Measurements from ENCODE around the gene TEPSIN.
A peak's percentile ranks its signal among the peaks of the same experiment; 100 is the strongest.

The TEPSIN gene

DNA sequence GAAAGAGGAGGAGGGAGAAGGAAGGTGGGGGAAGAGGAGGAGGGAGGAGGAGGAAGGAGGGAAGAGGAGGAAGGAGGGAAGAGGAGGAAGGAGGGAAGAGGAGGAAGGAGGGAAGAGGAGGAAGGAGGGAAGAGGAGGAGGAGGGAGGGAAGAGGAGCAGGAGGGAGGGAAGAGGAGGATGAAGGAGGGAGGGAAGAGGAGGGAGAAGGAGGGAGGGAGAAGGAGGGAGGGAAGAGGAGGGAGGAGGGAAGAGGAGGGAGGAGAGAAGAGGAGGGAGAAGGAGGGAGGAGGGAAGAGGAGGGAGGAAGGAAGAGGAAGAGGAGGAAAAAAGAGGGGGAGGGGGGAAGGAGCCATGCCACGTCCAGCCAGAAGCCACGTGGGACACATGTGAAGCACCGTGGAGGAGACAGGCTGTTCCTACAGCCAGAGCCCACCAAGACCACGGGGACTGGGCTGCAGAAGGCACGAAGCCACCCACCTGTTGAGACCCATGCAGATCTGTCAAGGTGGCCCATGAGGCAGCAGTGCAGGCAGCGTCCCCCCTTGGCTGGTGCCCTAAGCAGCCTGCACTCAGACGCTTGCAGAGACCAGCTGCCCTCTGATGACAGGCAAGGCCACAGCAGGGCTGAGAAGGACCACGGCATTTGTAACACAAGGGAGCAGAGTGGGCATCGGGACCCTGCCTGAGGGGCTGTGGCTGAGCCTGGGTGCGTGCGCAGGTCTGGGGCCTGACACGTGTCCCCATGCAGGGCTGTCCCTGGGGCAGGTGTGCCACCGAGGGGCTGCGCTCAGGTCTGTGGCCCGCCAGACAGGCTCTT, 10.6 kb upstream of the TEPSIN start:
- DNase-seq (ENCODE audit: low read depth): no peak

DNA sequence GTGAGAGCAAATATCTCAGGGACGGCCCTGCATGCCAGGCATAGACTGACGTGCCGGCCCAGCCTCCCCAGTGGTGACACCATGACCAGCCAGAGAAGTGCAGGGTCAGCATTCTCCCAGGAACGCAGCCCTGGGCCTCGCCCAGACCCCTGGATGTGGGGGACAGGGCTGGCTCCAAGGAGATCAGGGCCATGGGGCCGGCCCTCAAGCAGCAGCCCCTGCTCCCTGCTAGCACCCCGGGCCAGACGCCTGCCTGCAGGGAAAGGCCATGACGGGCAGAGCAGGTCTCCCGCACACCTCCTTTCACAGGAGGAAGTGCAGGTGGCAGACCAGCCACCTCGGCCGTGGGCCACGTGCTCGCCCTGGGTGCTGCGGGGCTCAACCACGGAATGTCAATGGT, 9.8 kb upstream of the TEPSIN start:
- DNase-seq (ENCODE audit: low read depth): no peak

DNA sequence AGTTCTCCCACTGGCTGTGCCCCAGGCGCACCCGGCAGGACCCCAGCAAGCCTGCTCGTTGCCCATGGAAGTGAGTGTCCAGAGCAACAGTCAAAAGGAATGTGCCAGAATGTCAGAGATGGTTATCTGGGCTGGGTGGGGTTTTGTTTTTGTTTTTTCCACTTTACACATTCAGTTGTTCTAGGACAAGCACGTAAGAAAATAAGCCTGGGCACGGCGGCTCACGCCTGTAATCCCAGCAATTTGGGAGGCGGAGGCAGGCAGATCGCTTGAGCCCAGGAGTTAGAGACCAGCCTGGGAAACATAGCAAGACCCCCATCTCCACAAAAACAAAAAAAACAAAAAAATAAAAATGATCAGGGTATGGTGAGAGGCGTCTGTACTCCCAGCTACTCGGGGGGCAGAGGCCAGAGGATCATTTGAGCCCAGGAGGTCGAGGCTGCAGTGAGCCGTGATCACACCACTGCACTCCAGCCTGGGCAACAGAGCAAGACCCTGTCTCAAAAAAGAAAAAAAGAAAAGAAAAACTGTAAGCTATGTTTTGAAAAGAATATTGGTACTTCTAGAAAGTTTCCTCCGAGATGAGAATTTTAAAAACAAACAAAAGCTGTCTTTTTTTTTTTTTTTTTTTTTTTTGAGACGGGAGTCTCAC, 8.6 kb upstream of the TEPSIN start:
- DNase-seq (ENCODE audit: low read depth): no peak

DNA sequence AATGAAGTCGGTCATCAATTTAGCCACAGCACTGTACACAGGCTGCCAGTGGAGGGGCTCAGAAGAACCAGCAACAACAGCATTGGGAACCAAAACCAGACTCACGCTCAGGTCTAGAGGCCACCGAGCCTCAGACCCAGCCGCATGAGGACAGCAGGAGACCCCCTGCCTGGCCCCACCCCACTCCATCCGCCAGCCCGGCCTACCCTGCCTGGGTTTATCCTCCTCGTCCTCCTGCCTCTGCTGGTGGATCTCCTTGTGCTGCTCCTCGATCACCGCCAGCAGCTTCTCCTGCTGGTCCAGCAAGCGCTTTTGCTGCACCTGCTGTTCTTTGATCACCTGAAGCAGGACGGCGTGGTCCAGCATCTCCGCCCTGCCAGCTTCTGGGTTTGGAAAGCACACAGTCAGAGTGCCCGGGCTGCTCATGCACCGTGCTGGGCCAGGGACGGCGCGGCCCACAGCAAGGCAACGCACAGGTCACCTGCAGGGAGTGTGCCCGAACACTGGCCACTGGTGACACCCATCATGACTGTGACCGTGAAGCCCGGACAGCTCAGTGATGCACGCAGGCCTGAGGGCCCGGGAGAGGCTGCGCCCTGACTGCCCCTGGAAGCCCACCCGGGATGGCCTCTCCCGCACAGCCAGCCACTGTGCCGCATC, 8.0 kb upstream of the TEPSIN start:
- DNase-seq (ENCODE audit: low read depth): no peak

DNA sequence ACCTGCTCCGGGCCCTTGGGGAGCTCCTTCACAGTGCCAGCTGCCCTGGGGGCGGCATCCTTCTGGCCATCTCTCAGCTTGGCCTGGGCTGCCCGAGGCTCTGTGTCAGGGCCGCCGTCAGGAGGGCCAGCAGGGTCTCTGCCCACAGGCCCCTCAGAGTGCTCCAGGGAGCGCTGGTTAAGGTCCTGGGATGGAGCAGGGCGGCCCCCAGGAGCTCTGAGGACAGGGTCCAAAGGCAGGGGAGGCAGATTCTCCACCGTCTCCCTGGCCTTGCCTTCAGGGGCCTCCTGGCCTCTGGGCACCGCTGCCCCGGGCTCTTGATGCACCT, 7.5 kb upstream of the TEPSIN start:
- DNase-seq (ENCODE audit: low read depth): no peak

DNA sequence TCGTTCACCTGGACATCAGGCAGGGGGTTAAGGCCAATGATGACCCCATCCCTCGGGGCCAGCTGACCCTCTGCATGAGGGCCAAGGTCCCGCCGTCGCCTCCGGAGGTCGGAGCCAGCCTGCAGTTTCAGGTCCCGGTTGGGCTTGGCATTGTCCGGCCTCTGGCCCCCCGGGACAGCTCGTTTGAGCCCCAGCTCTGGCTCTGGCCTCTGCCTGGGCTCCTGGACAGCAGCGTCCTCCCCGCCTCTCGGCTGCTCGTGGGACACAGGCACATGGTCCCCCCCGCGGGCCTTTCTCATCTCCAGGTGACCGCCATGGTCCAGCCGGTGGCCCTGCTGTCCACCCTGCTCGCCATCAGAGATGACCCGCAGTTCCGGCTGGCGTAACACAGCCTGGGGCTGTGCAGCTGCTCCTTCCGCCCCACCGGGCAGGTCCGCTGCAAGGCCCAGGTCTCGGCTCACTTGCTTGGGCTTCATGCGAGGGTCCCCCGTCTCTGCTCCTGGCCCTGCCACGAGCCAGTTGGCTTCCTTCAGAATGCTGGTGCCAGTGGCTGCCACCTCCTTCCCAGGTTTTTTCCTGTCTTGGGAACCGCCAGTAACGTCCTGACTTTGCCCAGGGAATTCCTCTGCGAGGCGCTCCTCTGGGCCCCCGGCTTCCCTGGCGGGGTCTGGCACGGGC, 6.9 kb upstream of the TEPSIN start:
- no peak for DNase-seq (ENCODE audit: low read depth)

DNA sequence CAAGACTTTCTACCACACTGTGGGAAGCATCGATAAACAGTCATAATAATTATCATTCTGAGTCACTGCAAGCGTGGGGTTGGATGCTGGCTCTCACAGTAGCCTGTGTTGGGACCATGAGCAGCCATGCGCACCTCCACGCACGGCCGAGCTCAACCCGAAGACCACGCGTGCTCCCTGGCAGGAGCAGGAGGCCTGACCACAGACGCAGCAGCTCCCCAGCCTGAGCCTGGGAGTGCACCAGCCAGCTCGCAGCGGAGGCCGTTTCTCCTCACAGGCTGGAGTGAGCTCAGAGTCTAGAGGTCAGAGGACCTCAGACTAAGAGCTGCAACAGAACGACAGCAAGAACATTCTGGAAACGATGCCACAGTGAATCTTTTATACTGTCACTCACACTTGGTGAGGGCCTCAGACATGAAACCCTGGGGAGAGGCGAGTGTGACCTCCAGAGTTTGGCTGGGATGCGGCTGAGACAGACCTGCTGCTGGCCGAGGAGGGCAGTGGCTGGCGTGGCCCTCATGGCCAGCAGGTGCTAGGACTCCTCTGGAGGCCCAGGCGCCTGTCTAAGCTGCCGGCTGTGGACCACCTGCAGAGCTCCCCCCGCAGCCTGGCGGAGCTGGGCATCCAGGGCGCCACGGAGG, 6.3 kb upstream of the TEPSIN start:
- no peak for DNase-seq (ENCODE audit: low read depth)

DNA sequence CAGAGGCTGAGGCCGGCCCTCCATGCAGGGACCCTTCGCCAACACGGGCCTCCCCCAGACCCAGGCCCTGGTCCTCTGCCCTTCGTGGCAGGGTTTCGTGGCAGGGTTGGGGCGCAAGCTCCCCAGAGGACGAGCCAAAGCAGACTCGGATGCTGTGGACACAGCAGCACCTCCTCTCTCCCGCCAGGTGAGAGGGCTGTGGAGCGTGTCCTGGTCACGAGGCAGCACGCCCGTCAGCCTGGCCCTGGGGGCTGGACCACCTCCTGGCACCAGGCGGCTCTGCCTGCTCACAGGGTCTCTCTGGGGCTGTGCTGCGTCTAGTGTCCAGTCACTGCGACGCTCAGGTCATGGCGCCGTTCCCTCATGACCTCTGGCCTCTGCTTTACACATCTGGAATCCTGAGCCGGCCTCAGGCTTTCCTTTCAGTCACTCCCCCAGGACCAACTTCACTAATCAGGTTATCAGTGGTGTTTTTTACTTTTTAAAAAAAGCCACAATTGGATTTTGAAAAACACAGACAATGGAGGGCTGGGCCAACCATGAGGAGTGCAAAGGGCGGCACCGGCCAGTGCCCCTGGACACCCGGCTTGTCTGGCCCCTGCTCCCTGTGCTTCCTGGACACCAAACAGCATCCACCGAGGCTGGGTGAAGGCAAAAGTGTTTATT, 5.6 kb upstream of the TEPSIN start:
- DNase-seq (ENCODE audit: low read depth): no peak

DNA sequence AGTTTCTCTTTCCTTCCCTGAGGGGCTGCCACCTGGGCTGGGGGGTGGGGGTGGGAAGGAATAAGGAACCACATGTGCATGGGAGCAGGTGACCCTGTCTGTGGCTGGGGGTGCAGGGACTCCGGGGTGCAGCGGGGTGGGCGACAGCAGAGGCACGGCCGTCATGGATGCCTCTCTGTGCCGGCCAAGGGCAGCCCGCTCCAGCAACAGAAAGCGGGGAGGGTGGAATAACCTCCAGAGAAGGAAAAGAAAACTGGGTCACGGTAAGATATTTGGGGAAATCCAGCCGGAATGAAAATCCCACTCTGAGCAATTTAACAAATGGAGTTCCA, 4.4 kb upstream of the TEPSIN start:
- no peak for DNase-seq (ENCODE audit: low read depth)

DNA sequence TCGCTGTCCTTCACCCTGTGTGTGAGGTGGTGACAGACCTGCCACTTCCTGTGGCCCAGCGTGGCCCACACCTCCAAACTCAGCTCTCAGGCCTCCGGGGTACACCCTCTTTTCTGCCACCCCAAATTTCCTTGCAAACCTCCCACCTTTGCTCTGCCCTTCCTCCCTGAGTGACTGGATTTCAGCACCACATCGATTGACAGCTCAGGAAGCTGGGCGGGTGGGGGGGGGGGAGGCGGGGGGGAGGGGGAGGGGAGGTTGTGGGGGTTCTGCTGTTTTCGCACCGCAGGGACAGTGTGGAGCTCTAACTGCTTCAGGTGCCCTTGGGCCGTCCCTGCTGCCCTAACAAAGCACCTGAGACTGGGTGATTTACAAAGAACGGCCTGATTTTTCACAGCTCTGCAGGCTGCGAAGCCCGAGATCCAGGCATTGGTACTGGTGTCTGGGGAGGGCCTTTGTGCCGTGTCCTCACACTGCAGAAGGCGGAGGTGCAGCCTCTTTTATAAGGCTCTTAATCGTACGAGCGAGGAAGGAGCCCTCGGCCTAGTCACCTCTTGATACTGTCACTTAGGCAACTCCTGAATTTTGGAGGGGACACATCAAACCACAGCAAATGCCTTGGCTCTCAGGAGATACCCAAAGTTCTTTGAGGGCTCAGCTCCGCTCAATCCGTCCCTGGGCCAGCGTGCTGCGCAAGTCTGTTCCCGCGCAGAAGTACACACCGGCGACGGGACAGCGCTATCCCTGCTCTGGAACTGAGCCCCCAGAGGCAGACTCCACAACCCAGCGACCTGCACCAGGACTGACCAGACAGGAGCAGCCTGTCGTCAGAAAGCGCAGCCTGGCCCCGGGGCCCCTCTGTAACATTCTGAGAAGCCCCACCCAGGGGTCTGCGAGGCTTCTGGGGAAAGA, 3.8 kb upstream of the TEPSIN start:
- DNase-seq (ENCODE audit: low read depth): no peak

DNA sequence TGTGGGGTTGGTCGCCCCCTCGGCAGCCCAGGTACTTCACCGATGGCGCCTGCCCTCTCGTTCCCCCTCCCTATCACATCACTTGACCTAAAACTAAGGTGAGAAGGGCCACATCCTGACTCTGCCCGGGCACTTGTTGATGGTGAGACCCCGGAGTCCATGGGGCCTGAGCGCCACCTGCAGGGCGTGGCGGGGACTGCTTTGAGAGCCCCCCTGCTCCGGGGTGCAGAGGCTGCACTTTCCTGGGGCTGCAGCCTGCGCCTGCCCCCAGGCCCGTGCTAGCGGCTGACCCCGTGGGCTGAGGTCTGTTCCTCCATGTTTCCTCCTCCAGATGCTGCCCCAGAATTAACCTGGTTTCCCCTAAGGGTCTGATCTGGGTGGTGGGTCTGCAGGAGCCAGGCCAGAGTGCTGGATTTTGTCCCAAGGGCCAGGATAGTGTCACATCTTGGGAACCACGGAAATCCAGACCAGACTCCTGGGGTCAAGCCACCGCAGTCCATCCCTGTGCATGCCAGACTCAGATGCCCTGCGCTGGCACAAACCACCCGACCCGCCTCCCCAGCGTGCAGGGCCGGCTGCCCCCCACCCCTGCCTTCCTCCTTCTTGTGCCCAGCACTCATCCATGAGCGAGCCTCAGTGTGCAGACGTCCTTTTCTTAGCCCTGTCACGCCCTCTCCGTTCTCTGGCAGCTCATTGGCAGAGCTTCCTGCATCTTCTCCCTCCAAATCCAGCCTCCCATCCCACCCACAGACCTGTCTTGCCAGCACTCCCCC, 3.0 kb upstream of the TEPSIN start:
- DNase-seq (ENCODE audit: low read depth): peak; percentile 10

DNA sequence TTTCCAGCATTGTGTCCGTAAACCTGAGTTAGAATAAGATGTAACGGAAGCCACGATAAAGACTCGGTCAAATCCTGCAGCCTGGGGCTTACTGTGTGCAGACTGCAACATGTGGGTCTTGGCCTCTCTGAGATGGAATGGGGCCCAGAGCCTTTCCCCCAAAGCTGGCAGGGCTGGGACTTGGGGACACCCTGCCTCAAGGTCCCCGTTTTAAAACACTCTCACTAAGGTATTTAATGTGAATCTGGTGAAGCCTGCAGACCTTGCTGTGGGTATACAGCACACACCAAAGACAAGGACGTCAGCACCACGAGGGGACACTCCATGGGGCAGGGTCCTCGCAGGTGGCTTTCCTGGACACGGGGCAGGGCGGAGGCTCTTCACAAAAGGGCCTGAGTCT, 2.3 kb upstream of the TEPSIN start:
- DNase-seq (ENCODE audit: low read depth): no peak

DNA sequence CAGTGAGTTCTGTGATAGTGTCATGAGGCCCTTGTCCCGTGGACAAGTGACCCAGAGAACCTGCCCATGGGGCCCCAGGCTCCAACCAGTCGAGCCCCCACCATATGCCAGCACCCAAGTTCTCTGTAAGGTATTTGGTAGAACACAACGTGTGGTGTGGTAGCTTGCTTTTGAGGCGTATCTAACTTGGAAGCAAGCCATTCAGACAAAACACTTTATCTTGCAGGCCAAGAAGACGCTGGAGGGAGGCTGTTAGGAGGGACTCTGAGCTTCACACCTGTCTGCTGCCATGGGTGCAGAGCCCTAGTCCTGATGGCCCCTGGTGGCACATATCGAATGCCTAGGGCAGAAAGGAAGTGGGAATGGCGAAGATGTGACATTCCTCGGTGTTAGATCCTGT, 1.9 kb upstream of the TEPSIN start:
- no peak for DNase-seq (ENCODE audit: low read depth)

DNA sequence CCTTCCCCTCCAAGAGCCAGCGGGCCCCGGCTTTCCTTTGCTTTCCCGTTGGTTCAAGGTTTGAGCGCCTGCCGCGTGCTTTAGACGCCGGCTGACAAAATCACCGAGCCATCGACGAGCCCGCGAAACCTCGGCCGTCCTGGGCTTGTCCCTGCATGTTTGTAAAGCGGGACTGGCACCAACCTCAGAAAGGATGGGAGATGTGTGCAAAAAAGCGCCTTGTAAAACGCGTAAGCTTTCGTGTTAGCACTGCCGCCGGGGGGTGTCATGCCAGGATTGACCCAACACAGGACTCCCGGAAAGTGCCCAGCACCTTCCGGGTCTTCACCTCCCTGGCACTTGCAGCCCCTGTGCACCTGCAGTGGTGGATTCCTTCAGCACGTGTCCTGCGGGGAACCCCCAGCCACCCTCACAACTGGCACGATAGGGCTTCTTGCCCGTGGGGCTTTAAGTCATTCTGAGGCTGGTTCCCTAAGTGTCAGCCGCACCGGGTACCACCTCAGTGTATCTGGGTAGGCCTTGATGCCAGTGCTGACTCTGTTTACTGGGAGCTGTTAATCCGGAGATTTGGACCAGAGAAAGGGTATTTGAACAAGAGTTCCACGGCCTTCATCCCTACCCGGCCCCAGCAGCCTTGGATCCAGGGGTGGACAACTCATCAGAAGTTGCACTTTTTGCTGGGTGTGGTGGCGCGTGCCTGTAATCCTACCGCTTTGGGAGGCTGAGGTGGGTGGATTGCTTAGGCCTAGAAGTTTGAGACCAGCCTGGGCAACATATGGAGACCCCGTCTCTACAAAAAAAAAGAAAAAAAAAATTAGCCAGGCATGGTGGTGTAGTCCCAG, 1.1 kb upstream of the TEPSIN start:
- no peak for DNase-seq (ENCODE audit: low read depth)

DNA sequence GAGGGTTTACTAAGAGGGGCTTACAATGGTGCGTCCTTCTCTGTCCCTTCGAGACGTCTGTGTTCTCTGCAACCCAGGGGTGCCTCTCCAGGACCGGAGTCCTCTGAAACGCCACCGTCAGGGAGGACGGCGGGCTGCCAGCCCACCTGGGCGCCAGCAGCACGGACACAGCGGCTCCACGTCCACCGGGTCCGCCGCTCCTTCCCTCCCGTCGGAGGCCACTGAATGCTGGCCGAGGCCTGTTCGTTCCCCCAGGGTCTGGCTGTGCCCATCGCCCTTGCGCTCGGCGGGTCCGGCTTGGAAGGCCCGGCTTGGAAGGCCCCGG, 403 bp downstream of the TEPSIN start:
- DNase-seq (ENCODE audit: low read depth): no peak

DNA sequence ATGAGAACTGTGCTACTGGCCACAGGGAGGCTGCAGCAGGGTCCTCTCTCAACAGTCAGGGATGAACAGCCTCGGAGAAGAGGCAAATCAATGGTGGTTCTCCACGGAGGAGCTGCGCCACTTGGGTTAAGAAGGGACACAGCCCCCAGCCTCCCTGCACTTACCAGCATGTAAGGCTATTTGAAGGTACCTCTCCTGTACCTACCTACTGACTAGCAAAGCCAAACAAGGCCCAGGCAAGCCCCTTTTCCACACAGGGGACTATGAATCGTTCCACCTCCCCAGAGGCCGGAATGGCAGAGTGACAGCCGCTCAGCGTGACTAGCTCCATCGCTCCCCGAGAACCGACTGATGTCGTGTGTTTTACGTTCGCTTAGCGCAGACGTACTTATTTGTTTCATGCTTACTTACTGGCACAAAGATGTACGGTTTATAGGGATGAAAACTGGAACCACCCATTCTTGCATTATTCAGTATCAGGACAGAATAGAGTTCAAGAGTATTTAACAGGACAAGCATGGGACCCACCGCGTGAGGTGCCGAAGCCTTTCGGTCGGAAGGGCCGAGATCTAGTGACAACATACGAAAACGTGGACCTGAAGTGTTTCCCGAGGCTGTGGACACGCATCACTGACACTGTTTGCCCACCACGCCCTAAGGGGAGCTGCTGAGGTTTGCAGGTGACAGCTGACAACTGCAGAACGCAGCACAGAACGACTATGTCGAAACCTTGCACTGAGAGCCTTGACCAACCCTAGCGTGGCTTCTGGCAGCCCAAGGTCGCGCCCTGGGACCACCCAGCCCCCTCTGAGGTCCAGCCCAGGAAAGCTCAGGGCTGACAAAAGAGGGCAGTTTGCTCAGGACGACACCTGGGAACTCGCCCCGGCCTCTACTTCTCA, 1.0 kb downstream of the TEPSIN start:
- DNase-seq (ENCODE audit: low read depth): no peak

DNA sequence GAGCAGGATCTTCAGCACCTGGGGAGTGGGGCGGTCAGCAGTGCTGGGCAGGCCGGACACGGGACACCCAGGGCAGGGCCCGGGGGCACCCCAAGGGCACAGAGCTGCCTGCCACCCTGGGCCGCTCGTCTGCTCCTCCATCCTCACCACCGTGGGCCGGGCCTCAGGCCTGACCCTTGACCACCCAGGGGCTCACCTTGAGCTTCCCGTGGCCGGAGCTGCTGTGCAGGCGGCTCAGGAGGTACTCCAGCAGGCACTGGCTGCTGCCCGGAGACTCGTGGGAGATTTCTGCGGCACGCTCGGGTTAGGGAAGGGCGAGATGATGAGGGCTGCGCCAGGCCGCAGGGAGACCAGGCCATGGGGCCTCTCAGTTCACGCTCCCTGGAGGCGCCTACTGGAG, 2.1 kb downstream of the TEPSIN start:
- DNase-seq (ENCODE audit: low read depth): no peak

Measured in fibroblast of the conjunctiva (primary cell).